Neural progenitor cell (in vitro differentiated cells): Measurements from ENCODE around the gene FHL1. TPM values are rescaled to one million over a fixed set of nuclear protein-coding genes. Genes with fewer than 3 reads are reported as not detected.

ENCODE experiments used
- DNase-seq: peaks from one replicate; pipeline ENCODE4 v3.0.0-alpha.2; 2016; ENCODE audit warnings: low spot score
- H2AFZ ChIP-seq: fragments of 200-600 bp; sonication (generic); replicated peaks from 2 replicates; pipeline ENCODE4 v1.6.1; 2016; ENCODE audit warnings: antibody characterized with exemption
- H3F3A ChIP-seq: fragments of 200-600 bp; sonication (generic); 2 replicates; pipeline ENCODE4 v1.6.1; 2016; ENCODE audit warnings: antibody characterized with exemption, low read depth
- H3K27ac ChIP-seq: fragments of 200-600 bp; sonication (generic); 2 replicates; pipeline ENCODE4 v1.5.1; 2016; ENCODE audit warnings: mild to moderate bottlenecking
- H3K27me3 ChIP-seq: fragments of 200-600 bp; sonication (generic); 2 replicates; pipeline ENCODE4 v1.6.1; 2016; ENCODE audit warnings: mild to moderate bottlenecking, moderate library complexity
- H3K36me3 ChIP-seq: fragments of 200-600 bp; sonication (generic); 2 replicates; pipeline ENCODE4 v1.5.1; 2016
- H3K4me1 ChIP-seq: fragments of 200-600 bp; sonication (generic); 2 replicates; pipeline ENCODE4 v1.6.1; 2016; ENCODE audit warnings: mixed run types
- H3K4me2 ChIP-seq: fragments of 200-600 bp; sonication (generic); 2 replicates; pipeline ENCODE4 v1.6.1; 2016
- H3K4me3 ChIP-seq: fragments of 200-600 bp; sonication (generic); 2 replicates; pipeline ENCODE4 v1.5.1; 2016
- H3K79me2 ChIP-seq: fragments of 200-600 bp; sonication (generic); 2 replicates; pipeline ENCODE4 v1.6.1; 2016; ENCODE audit warnings: low read depth
- H3K9ac ChIP-seq: fragments of 200-600 bp; sonication (generic); 2 replicates; pipeline ENCODE4 v1.6.1; 2016
- H3K9me3 ChIP-seq: fragments of 200-600 bp; sonication (generic); 2 replicates; pipeline ENCODE4 v1.5.1; 2016; ENCODE audit warnings: low read depth
- H4K20me1 ChIP-seq: fragments of 200-600 bp; sonication (generic); 2 replicates; pipeline ENCODE4 v1.6.1; 2016; ENCODE audit warnings: low read depth
- H3K27ac Mint-ChIP-seq: 3 replicates; pipeline ENCODE4 v1.8.0; 2021; ENCODE audit warnings: mixed read lengths
- H3K27me3 Mint-ChIP-seq: 2 replicates; pipeline ENCODE4 v1.8.0; 2022; ENCODE audit warnings: low read depth, mild to moderate bottlenecking, inconsistent platforms, moderate library complexity, mixed read lengths; ENCODE audit not compliant: insufficient read depth
- H3K36me3 Mint-ChIP-seq: 3 replicates; pipeline ENCODE4 v1.8.0; 2021; ENCODE audit warnings: mixed read lengths
- H3K4me1 Mint-ChIP-seq: 3 replicates; pipeline ENCODE4 v1.8.0; 2021; ENCODE audit warnings: mixed read lengths
- H3K4me3 Mint-ChIP-seq: 3 replicates; pipeline ENCODE4 v1.8.0; 2021; ENCODE audit warnings: mild to moderate bottlenecking, moderate library complexity, mixed read lengths
- H3K9me3 Mint-ChIP-seq: 3 replicates; pipeline ENCODE4 v1.8.0; 2020; ENCODE audit warnings: mixed read lengths
- CTCF ChIP-seq: fragments of 200-600 bp; sonication (generic); IDR thresholded peaks from 2 replicates; pipeline ENCODE4 v1.5.1; 2017; ENCODE audit warnings: antibody characterized with exemption, mild to moderate bottlenecking
- EZH2 ChIP-seq: fragments of 200-600 bp; sonication (generic); IDR thresholded peaks from 2 replicates; pipeline ENCODE4 v1.6.1; 2017; ENCODE audit warnings: antibody characterized with exemption, mild to moderate bottlenecking, moderate library complexity
- EZH2phosphoT487 ChIP-seq: fragments of 200-600 bp; sonication (generic); IDR thresholded peaks from 2 replicates; pipeline ENCODE4 v1.6.1; 2017; ENCODE audit warnings: antibody characterized with exemption
- total RNA-seq: library from RNA; depleted of rRNA; stranded (reverse); fragments of >200 nt; gene quantifications from 2 replicates; pipeline ENCODE4 v1.2.3, GENCODE V29; 2015; ENCODE audit warnings: low replicate concordance

The FHL1 gene
- total RNA-seq, 1 donor from 2014 or later: 67.6 TPM

DNA sequence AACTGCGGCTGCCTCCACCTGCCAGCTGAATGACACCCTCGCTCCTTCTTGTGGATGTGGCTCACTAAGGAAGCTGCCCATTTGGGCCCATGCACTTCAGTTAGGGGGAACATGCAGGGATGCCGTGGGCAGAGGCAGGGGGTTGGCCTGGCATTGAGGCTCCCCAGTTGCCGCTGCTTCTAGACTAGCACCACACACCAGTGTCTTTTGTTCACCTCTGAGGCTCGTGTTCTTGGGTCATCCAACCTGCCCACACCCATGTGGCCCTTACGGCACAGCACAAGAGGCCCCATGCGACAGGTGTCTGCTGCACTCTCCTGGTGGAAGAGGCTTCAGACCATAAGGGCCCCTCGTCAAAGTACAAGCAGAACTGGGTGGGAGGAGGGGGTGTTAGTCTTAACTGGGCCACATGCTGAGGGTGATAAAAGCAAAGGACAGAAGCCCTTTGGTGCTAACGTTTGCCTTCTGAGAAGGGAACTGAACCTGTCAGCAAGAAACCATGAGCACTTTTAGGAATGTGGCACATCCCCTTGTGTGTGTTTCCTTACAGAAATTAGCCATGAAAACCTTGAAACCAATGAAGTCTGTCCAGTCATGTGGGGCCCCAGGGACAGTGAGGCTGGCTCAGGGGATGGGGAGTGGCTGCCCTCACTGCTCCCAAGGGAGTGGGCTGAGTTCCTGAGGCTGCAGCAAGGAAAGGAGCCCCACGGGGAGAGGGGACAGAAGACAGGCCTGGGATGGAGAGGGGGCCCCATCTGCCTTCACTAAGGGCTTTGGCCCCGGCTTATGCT lies 64.6 kb downstream of the FHL1 start:
- Histone ChIP-seq H2AFZ (no peak overlapping the region), H3K9me3 (no peaks in the 10 kb centered on the region), H3K4me2 (no peak overlapping the region), H3K27me3 (no peaks in the 10 kb centered on the region), H3K36me3 (no peaks in the 10 kb centered on the region), H3K79me2 (no peaks in the 10 kb centered on the region), H4K20me1 (no peaks in the 10 kb centered on the region), H3K4me1 (no peaks in the 10 kb centered on the region), H3K9ac (no peak overlapping the region), H3F3A (no peaks in the 10 kb centered on the region), H3K4me3 (no peak overlapping the region), H3K27ac (no peak overlapping the region)
- H3K36me3 Mint-ChIP-seq: peaks cover 3% of the 10 kb centered on the region
- no peak for DNase-seq
- H3K9me3 Mint-ChIP-seq: peaks cover 6% of the 10 kb centered on the region
- H3K27ac Mint-ChIP-seq: no peak overlapping the region
- H3K4me3 Mint-ChIP-seq: no peak overlapping the region
- peaks cover 6% of the 10 kb centered on the region for H3K4me1 Mint-ChIP-seq
- peaks cover 5% of the 10 kb centered on the region for H3K27me3 Mint-ChIP-seq
- TF ChIP-seq EZH2phosphoT487: no peak
- TF ChIP-seq CTCF: no peak
- TF ChIP-seq EZH2: no peak

DNA sequence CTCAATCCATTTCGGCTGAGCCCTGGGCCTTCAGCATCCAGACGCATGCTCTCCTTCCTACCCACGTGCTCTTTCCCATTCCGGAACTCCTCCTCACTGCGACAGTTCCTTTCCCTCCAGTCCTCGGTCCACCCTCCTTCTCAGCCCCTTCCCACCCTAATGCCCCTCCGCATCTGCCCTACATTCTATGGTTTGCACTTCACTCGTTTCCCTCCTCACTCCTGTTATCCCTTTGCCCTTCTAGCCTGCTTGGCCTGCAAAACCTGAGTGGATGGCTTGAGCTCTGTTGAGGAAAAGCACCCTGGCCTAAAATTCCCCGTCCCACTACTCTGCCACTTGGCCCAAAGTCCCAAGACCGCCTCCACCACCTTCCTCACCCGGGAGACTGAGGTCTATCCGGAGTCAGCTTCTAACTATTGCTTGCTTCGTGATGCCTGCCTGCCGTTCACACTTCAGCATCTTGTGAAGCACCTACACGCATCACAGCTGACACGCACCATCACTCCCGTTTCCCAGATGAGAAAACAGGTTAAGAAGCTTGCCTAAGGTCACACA lies 65.3 kb downstream of the FHL1 start:
- H3K36me3 Mint-ChIP-seq: peaks cover 3% of the 10 kb centered on the region
- Histone ChIP-seq H3K4me1 (no peaks in the 10 kb centered on the region), H2AFZ (no peak overlapping the region), H3K4me2 (no peak overlapping the region), H3K4me3 (no peak overlapping the region), H3K9me3 (no peaks in the 10 kb centered on the region), H3K27ac (no peak overlapping the region), H3K36me3 (no peaks in the 10 kb centered on the region), H3K79me2 (no peaks in the 10 kb centered on the region), H4K20me1 (no peaks in the 10 kb centered on the region), H3K9ac (no peak overlapping the region), H3K27me3 (no peaks in the 10 kb centered on the region), H3F3A (no peaks in the 10 kb centered on the region)
- no peak for TF ChIP-seq EZH2
- TF ChIP-seq CTCF: no peak
- TF ChIP-seq EZH2phosphoT487: no peak
- H3K27me3 Mint-ChIP-seq: peaks cover 5% of the 10 kb centered on the region
- H3K9me3 Mint-ChIP-seq: peaks cover 2% of the 10 kb centered on the region
- no peak for DNase-seq
- H3K4me3 Mint-ChIP-seq: no peak overlapping the region
- peaks cover 6% of the 10 kb centered on the region for H3K4me1 Mint-ChIP-seq
- H3K27ac Mint-ChIP-seq: no peak overlapping the region

DNA sequence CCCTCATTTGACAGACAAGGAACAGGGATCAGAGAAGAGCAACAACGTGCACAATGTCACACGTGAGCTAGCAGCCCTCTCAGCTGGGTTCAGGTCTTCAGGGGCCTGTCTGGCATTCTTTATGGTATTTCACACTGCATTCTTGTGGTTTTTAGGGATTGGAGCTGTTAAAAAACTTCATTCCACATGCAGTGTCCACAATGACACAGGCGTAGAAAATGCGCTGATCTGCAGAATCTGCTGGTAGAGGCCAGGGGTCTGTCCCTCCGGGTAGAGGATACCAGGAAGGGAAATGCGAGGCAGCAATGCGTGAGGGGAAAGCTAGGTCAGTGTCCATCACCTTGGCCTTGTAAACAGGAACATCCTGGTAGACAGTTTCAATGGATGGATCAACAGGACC lies 67.2 kb downstream of the FHL1 start:
- Histone ChIP-seq H3K4me3 (no peak overlapping the region), H3K27me3 (no peaks in the 10 kb centered on the region), H2AFZ (no peak overlapping the region), H3K9ac (no peak overlapping the region), H3K4me1 (no peaks in the 10 kb centered on the region), H3K27ac (no peak overlapping the region), H3K36me3 (no peaks in the 10 kb centered on the region), H3K9me3 (no peaks in the 10 kb centered on the region), H4K20me1 (no peaks in the 10 kb centered on the region), H3K4me2 (no peak overlapping the region), H3K79me2 (no peaks in the 10 kb centered on the region), H3F3A (no peaks in the 10 kb centered on the region)
- no peak for DNase-seq
- Mint-ChIP-seq H3K27me3 (peaks cover 4% of the 10 kb centered on the region), H3K4me1 (peaks cover 6% of the 10 kb centered on the region), H3K27ac (no peak overlapping the region), H3K36me3 (peaks cover 5% of the 10 kb centered on the region), H3K9me3 (peaks cover 2% of the 10 kb centered on the region), H3K4me3 (no peak overlapping the region)
- no peak for TF ChIP-seq CTCF
- TF ChIP-seq EZH2: no peak
- no peak for TF ChIP-seq EZH2phosphoT487
